Natural killer cell treated with Interleukin-12 subunit alpha and Interleukin-12 subunit beta and Interleukin-15 and Interleukin-18, amount 100 ng/mL, for 72 hours (primary cell): ENCODE results near the gene RWDD3. TPM values are rescaled to one million over a fixed set of nuclear protein-coding genes. Genes with fewer than 3 reads are reported as not detected.

Source experiments
- ATAC-seq, 2 donors: fragments of 150-1000 bp; cut with Tn5 transposase in 1 of 2; sonication (Bioruptor Pico), chemical (Tn5 transposase) in 1 of 2; 2 replicates each; pipeline ENCODE4 v1.10.0; 2021
- DNase-seq: peaks from one replicate; pipeline ENCODE4 v3.0.0; 2022; ENCODE audit warnings: low spot score
- H3K27ac Mint-ChIP-seq, 2 donors: 1 replicate in 1 of 2; 2 replicates in 1 of 2; pipeline ENCODE4 v1.8.0; 2022; ENCODE audit warnings: mixed read lengths in 2 of 2, mild to moderate bottlenecking in 1 of 2, moderate library complexity in 1 of 2
- H3K27me3 Mint-ChIP-seq, 2 donors: 1 replicate in 1 of 2; 2 replicates in 1 of 2; pipeline ENCODE4 v1.8.0; 2022; ENCODE audit warnings: mixed read lengths in 2 of 2
- H3K36me3 Mint-ChIP-seq: one replicate; pipeline ENCODE4 v1.8.0; 2022; ENCODE audit warnings: mixed read lengths
- H3K4me1 Mint-ChIP-seq, 2 donors: 1 replicate in 1 of 2; 2 replicates in 1 of 2; pipeline ENCODE4 v1.8.0; 2022; ENCODE audit warnings: low read depth in 2 of 2, mixed read lengths in 2 of 2, mild to moderate bottlenecking in 1 of 2
- H3K4me3 Mint-ChIP-seq: one replicate; pipeline ENCODE4 v1.8.0; 2022; ENCODE audit warnings: mixed read lengths
- H3K9me3 Mint-ChIP-seq: 2 replicates; pipeline ENCODE4 v1.8.0; 2022; ENCODE audit warnings: mixed read lengths
- total RNA-seq, 2 donors: library from RNA; stranded (reverse); gene quantifications; one replicate each; pipeline ENCODE4 v1.2.3, GENCODE V29; 2022

RWDD3 gene
- total RNA-seq, 2 donors from 2014 or later: 9.6 to 11.3 TPM

DNA sequence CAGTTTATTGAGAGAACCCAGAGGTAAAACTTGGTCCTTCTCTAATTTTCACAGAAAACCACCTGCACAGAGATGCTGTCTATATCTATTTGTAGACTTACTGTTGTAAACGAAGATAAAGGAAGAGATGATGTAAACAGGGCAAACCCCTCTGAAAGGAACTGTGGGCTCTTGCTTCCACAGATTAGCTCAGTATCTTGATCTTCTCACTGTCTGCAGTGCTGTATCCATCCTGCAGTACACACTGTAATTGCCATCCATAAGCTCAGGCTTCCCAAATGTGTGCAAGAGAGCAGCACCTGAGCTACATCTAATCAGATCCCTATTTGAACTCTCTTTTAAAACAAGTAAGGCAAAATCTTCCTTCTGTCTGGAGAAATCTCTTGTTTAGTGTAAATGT lies 16.6 kb upstream of the RWDD3 start:
- H3K9me3 Mint-ChIP-seq: peaks cover 7% of the 10 kb centered on the region
- no peaks in the 10 kb centered on the region for H3K36me3 Mint-ChIP-seq
- no peak overlapping the region for H3K4me3 Mint-ChIP-seq
- no peak for DNase-seq
- no peaks in the 10 kb centered on the region for H3K4me1 Mint-ChIP-seq
- no peak for ATAC-seq
- H3K27me3 Mint-ChIP-seq: peaks cover 29 to 50% of the 10 kb centered on the region in 2 donors
- no peak overlapping the region for H3K27ac Mint-ChIP-seq

DNA sequence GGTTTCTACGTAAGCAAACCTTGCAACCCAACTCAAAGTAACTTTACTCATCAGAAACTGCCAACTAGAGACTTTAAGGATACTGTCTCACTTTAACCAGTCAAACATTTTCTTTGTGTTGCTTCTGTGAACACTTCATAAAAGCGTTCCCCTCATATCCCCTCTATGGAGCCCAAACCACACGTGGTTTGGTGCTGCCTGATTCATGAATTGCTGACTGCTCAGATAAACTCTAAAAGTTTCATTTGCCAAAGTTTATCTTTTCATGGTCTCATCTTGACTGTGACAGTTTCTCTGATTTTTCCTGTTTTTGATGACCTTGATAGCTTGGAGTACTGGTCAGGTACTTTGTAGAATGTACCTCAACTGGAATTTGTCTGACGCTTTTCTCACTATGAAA lies 14.6 kb upstream of the RWDD3 start:
- peaks cover 27 to 39% of the 10 kb centered on the region in 2 donors for H3K27me3 Mint-ChIP-seq

DNA sequence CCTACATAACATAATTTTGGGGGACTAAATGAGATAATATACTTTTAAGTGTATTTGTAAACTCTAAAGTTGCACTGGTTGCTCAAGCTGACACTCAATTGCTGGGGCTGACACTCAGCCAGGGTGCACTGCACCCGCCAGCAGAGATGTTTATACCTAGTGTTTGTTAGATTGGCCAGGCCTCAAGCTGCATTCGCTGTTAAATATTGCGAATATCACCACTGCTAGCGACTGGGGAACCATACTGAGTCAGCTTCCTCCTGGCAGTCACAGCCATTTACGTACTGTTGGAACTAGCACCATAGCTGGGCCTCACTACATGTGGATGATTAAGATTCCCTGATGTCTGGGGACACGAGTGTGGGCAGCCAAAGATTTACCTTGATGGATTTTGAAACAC lies 12.7 kb upstream of the RWDD3 start:
- no peak overlapping the region for H3K4me3 Mint-ChIP-seq

More for the DNA sequence above, 14.6 kb upstream of the RWDD3 start:
- Mint-ChIP-seq H3K36me3 (no peaks in the 10 kb centered on the region), H3K4me1 (no peaks in the 10 kb centered on the region), H3K4me3 (no peak overlapping the region), H3K27ac (no peak overlapping the region), H3K9me3 (peaks cover 6% of the 10 kb centered on the region)
- ATAC-seq (no peak), DNase-seq (no peak)

DNA sequence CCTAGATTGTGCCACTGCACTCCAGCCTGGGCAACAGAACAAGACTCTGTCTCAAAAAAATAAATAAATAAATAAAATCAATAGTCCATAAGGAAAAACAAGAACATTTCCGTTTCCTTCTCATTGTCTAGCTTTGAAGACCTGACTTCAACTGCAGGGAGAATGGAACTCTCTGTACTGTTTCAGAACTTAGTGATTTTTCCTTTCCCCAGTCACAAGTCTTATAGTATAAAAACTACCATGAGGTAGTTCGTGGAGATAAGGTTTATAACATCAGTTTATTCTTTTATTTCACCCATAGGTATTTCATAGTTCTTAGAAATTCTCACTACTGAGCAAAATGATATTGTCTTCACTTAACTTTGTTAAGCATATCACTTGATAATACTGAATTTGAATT lies 11.4 kb upstream of the RWDD3 start:
- no peak overlapping the region for H3K4me3 Mint-ChIP-seq
- H3K9me3 Mint-ChIP-seq: peaks cover 5% of the 10 kb centered on the region
- H3K27ac Mint-ChIP-seq: no peak overlapping the region
- no peak for ATAC-seq
- DNase-seq: no peak
- H3K36me3 Mint-ChIP-seq: no peaks in the 10 kb centered on the region
- H3K4me1 Mint-ChIP-seq: no peaks in the 10 kb centered on the region
- H3K27me3 Mint-ChIP-seq: peaks cover 24 to 31% of the 10 kb centered on the region in 2 donors

More for the DNA sequence above, 12.7 kb upstream of the RWDD3 start:
- no peak overlapping the region for H3K27ac Mint-ChIP-seq
- peaks cover 5% of the 10 kb centered on the region for H3K9me3 Mint-ChIP-seq
- H3K36me3 Mint-ChIP-seq: no peaks in the 10 kb centered on the region
- no peaks in the 10 kb centered on the region for H3K4me1 Mint-ChIP-seq
- ATAC-seq (no peak), DNase-seq (no peak)
- H3K27me3 Mint-ChIP-seq: peaks cover 25 to 28% of the 10 kb centered on the region in 2 donors

DNA sequence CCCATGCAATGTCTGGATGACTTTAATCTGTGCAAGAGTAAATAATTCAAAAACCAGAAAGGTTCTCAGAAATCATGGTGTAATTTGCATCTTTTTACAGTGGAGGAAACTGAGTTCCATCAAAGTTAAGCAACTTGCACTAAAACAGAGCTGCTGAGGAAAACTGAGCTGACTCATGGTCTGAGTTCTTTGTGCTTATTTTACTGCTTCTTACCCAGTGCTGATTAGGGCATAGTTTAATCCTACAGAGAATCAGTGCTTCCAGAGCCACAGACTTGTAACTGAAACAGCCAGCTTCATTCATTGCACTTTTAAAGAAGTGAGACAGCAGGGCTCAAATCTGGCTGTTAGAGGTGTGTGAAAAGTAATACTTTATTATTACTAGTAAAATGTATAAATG lies 10.9 kb upstream of the RWDD3 start:
- H3K27ac Mint-ChIP-seq: no peak overlapping the region
- H3K4me3 Mint-ChIP-seq: no peak overlapping the region
- H3K4me1 Mint-ChIP-seq: no peaks in the 10 kb centered on the region
- H3K9me3 Mint-ChIP-seq: peaks cover 5% of the 10 kb centered on the region
- DNase-seq (no peak), ATAC-seq (no peak)
- H3K36me3 Mint-ChIP-seq: no peaks in the 10 kb centered on the region
- peaks cover 23 to 26% of the 10 kb centered on the region in 2 donors for H3K27me3 Mint-ChIP-seq

DNA sequence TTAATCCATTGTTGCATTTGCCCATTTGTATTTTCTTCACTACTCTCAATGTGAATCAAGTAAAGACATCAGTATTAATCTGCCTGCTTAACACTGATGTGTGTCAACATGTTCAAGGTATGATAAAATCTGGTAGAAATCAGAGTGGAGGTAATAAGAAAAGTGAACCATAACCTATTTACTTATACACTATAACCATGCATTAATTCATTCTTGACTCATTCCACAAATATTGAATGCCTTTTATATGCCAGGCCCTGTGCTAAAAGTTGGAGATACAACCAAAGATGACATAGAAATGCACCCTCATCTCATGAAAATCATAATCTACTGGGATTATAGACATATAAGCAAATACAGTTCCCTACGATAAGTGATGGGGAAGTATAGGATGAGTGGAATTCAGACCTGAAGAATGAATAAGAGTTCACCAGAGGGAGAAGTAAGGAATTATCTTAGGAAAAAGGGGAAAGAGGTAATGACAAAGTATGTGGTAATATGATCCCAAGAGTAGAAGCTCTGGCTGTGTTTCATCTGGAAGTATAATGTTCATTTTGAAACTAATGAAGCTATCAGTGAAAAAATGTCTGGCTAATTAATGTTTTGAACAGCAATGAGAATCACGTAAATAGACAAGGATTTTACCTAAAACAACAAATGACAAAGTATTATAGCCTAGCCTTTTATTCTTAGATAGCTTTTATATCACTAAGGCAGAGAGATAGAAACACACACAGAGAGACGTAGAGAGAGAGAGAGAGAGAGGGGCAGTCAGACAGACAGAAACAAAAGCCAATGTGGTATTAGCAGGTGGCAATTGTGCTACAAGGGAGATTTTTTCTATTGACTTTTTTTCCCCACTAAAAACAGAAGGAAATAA lies 7.0 kb upstream of the RWDD3 start:
- DNase-seq: no peak
- no peak for ATAC-seq
- Mint-ChIP-seq H3K36me3 (no peaks in the 10 kb centered on the region), H3K9me3 (no peaks in the 10 kb centered on the region), H3K4me3 (no peak overlapping the region), H3K27me3 (peaks cover 35% of the 10 kb centered on the region in 2 donors), H3K4me1 (no peaks in the 10 kb centered on the region), H3K27ac (no peak overlapping the region)

DNA sequence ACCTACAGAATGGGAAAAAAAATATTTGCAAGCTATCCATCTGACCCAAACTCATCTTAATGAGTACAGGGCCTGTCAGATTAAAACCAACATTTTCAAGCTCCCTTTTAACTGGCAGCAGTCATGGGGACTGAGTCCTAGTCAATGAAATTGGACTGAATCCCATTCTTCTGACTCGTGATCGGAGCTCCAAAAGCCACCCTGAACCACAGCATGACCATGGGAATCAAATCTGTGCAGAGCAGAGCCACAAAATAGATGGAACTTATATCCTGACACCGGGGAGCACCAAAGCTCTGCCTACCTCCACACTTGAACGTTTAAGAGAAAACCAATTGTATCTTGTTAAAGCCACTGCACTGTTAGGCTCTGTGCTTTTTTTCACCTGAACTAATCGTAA lies 5.0 kb upstream of the RWDD3 start:
- H3K36me3 Mint-ChIP-seq: no peaks in the 10 kb centered on the region
- no peak for ATAC-seq
- no peaks in the 10 kb centered on the region for H3K9me3 Mint-ChIP-seq
- no peak overlapping the region for H3K4me3 Mint-ChIP-seq
- H3K27ac Mint-ChIP-seq: no peak overlapping the region
- peaks cover 0 to 4% of the 10 kb centered on the region in 2 donors for H3K4me1 Mint-ChIP-seq
- no peak for DNase-seq
- H3K27me3 Mint-ChIP-seq: peaks cover 35% of the 10 kb centered on the region in 2 donors

DNA sequence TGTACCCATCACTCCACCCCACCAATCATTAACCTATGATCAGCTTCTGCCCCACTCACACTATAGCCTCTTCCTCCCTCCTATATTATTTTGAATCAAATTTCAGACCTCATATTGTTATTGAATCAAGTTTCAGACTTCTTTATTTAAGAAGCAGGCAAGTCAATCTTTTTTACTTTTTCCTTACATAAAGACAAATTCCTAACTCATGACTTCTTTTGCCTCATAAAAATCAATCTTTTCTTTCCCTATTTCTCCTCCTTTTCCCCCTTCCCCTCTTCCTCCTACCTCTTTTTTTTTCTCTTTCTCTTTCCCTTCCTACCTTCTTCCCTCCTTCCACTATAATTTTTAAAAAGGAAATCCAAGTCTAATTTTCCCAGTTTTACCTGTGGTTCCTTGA lies 4.3 kb upstream of the RWDD3 start:
- no peaks in the 10 kb centered on the region for H3K9me3 Mint-ChIP-seq
- no peaks in the 10 kb centered on the region for H3K36me3 Mint-ChIP-seq
- no peak overlapping the region for H3K4me3 Mint-ChIP-seq
- peaks cover 32 to 35% of the 10 kb centered on the region in 2 donors for H3K27me3 Mint-ChIP-seq
- ATAC-seq: no peak
- H3K4me1 Mint-ChIP-seq: peaks cover 0 to 4% of the 10 kb centered on the region in 2 donors
- DNase-seq: no peak
- no peak overlapping the region for H3K27ac Mint-ChIP-seq

DNA sequence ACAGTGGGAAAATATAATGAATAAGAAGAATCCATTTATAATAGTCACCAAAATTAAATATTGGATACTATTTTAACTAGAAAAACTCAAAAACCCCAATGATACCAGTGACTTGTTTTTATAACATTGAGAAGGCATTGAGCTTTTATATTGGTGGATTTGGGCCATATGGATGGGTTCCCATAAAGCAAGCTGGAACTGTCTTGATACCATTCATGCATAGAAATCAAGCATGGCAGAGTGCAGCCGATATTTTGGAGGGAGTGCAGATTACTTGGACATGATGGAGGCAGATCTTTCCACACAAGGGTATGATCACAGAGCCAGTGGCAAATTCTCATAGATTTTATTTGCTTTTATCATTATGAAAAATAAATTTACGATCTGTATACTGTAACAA lies 3.8 kb upstream of the RWDD3 start:
- Mint-ChIP-seq H3K36me3 (no peaks in the 10 kb centered on the region), H3K4me1 (peaks cover 0 to 4% of the 10 kb centered on the region in 2 donors), H3K9me3 (no peaks in the 10 kb centered on the region), H3K27me3 (peaks cover 32 to 35% of the 10 kb centered on the region in 2 donors), H3K27ac (no peak overlapping the region), H3K4me3 (no peak overlapping the region)
- ATAC-seq: no peak
- no peak for DNase-seq

DNA sequence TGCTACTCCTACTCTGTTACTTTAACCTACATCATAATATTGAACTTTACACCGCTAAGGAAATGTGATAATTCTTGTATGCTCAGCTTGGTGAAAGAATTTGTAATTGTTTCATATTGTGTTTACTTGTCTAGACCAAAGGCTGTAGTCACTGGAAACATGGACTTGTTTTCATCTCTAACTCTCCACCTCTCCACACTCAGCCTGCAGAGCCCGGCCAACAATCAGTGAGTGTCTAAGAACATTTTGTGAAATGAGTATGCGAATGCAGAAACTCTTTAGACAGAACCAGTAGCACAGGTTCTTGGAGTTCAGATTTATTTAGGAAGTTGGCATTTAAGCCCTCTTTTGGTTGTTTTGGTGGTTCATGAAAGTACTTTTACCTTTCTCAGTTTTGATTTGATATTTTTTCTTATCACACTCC lies 3.2 kb upstream of the RWDD3 start:
- no peak for ATAC-seq
- Mint-ChIP-seq H3K4me3 (no peak overlapping the region), H3K27me3 (peaks cover 32 to 35% of the 10 kb centered on the region in 2 donors), H3K9me3 (no peaks in the 10 kb centered on the region), H3K27ac (no peak overlapping the region), H3K36me3 (no peaks in the 10 kb centered on the region), H3K4me1 (peaks cover 0 to 4% of the 10 kb centered on the region in 2 donors)
- no peak for DNase-seq

DNA sequence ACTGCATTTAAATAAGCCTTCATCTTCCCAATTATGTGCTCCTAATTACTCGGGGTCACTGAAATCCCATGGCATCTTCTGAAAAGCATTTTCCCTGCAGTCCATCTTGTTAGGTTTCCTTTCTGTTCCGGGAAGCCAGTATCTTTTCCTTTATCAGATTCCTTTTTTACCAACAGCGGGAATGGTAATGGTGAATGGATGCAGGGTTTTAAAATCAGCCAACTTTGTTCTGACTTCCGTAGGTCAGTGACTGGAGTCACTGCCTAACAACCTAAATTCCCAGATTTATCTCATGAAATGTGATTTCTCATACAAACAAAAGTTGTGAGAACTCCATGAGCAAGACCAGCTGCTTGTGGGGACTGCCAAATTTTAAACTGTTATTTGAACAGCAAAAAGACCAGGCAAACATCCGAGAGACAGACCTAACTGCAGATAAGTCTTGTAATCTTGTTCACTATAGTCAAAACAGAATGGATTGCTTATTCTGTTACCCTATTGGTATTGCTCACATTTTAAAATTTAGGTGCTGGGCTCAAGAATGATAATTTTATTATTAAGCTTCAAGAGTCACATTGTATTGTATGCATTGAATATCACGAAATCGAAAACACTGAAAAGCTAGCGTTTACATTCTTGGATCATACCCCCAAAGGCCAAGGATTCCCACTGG lies 1.2 kb upstream of the RWDD3 start:
- H3K4me1 Mint-ChIP-seq: peaks cover 11 to 14% of the 10 kb centered on the region in 2 donors
- no peak overlapping the region for H3K27ac Mint-ChIP-seq
- H3K36me3 Mint-ChIP-seq: no peaks in the 10 kb centered on the region
- ATAC-seq: no peak
- H3K27me3 Mint-ChIP-seq: peaks cover 24 to 25% of the 10 kb centered on the region in 2 donors
- no peaks in the 10 kb centered on the region for H3K9me3 Mint-ChIP-seq
- DNase-seq: no peak
- H3K4me3 Mint-ChIP-seq: peak overlapping the region; percentile 95

DNA sequence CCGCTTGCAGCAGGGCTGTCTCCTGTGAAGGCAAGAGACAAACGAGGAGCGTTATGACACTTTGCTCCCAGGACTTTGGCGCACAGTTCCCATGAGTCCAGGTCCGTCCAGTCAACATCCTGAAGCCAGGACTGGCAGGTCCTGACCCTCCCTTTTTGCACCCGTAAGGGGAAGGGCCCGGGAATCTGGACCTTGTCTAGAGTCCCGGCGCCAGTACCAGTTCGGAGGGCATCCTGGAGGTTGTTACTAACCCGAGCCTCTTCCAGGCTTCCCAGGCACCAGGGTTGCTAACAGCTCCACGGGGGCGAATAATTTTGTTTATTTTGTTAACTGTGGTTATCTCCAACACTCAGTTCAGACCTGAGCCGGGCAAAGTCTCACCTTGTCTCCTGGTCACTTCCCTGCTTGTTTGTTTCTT lies 682 bp upstream of the RWDD3 start:
- DNase-seq: no peak
- Mint-ChIP-seq H3K27me3 (peaks cover 21 to 23% of the 10 kb centered on the region in 2 donors), H3K4me1 (peaks cover 13 to 16% of the 10 kb centered on the region in 2 donors), H3K27ac (peak overlapping the region; percentile 60 to 85), H3K4me3 (peak overlapping the region; percentile 95), H3K36me3 (no peaks in the 10 kb centered on the region), H3K9me3 (no peaks in the 10 kb centered on the region)
- ATAC-seq: no peak

DNA sequence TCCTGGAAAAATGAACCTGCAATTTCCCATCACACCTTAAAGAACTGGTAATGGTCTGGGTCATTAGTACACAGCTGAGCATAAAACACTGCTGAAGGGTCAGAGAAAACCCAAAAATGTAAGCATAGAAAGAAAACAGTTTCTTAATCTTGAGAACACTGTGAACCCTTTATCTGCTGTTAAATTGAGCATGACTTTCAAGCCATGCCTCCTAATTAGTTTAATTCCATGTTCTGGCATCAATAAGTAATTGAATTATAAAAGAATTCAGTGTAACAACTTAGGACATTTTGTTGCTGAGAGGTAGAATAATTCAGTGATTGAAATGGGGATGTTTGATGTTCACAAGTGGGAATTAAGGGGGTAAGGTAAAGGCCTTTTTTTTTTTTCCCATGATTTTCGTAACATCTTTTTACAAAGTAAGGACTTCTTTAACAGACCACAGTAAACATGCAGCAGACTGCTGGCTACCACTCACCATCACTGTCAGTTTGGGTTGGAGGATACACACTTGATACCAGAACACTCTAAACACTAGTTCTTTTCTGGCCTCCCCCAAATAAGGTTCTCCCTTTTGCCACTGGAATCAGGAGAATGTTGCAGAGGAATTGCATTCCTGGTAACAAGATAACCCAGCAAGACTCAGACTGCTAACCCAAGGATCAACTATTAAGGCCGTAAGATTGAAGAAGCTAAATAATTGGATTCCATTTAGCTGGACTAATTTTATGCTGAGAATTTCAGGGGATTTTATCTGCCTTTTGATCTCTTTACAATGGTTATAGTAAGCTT lies 3.0 kb downstream of the RWDD3 start:
- Mint-ChIP-seq H3K27me3 (no peaks in the 10 kb centered on the region), H3K4me1 (peaks cover 23 to 28% of the 10 kb centered on the region in 2 donors), H3K9me3 (no peaks in the 10 kb centered on the region), H3K36me3 (peaks cover 15% of the 10 kb centered on the region), H3K27ac (peak overlapping the region in 1 of 2 donors; percentile 19), H3K4me3 (peak overlapping the region; percentile 58)
- no peak for DNase-seq
- no peak for ATAC-seq
